A549 (cell line): ENCODE data around the gene KMO.

Source experiments
- EP300 ChIP-seq, 2 experiments: fragments of >200 bp; sonication (Bioruptor Twin); formaldehyde crosslinking; IDR thresholded peaks; 2 replicates in 1 of 2; 3 replicates in 1 of 2; pipeline ENCODE4 v1.6.1; 2016 to 2017
- POLR2A ChIP-seq: IDR thresholded peaks from 2 replicates; pipeline ENCODE4 v1.6.1; 2012; ENCODE audit warnings: mild to moderate bottlenecking, low read length
- RAD21 ChIP-seq, 2 experiments: fragments of >200 bp in 1 of 2; sonication (Bioruptor Twin) in 1 of 2; formaldehyde crosslinking in 1 of 2; IDR thresholded peaks in 1 of 2; conservative IDR thresholded peaks in 1 of 2; 2 replicates in 1 of 2; 3 replicates in 1 of 2; pipeline ENCODE4 v1.6.1; 2012 to 2018; ENCODE audit warnings: inconsistent platforms in 1 of 2
- SMC3 ChIP-seq: fragments of >200 bp; sonication (Bioruptor Twin); formaldehyde crosslinking; IDR thresholded peaks from 3 replicates; pipeline ENCODE4 v1.6.1; 2018; ENCODE audit warnings: inconsistent platforms
- TF ChIP-seq, protein P1 (sequence below): fragments of >200 bp; sonication (Bioruptor Twin); formaldehyde crosslinking; IDR thresholded peaks from 3 replicates; pipeline ENCODE4 v1.5.1; 2016

DNA sequence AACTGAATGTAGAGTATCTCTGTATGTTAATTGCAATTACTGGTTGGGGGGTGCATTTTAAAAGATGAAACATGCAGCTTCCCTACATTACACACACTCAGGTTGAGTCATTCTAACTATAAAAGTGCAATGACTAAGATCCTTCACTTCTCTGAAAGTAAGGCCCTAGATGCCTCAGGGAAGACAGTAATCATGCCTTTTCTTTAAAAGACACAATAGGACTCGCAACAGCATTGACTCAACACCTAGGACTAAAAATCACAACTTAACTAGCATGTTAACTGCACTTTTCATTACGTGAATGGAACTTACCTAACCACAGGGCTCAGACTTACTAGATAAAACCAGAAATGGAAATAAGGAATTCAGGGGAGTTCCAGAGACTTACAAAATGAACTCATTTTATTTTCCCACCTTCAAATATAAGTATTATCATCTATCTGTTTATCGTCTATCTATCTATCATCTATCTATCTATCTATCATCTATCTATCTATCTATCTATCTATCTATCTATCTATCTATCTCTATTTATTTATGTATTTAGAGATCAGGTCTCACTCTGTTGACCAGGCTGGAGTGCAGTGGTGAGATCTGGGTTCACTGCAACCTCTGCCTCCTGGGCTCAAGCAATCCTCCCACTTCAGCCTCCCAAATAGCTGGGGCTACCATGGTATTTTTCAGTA is 60.2 kb downstream of the KMO start:
- TF ChIP-seq RAD21 (conservative IDR thresholded peaks at IDR 0.05 in 1 of 2, IDR thresholded peaks at IDR 0.05 in 1 of 2) (no peak), POLR2A (no peak), EP300 (IDR thresholded peaks at IDR 0.05) (no peak), SMC3 (no peak)
- TF ChIP-seq, protein P1, sequence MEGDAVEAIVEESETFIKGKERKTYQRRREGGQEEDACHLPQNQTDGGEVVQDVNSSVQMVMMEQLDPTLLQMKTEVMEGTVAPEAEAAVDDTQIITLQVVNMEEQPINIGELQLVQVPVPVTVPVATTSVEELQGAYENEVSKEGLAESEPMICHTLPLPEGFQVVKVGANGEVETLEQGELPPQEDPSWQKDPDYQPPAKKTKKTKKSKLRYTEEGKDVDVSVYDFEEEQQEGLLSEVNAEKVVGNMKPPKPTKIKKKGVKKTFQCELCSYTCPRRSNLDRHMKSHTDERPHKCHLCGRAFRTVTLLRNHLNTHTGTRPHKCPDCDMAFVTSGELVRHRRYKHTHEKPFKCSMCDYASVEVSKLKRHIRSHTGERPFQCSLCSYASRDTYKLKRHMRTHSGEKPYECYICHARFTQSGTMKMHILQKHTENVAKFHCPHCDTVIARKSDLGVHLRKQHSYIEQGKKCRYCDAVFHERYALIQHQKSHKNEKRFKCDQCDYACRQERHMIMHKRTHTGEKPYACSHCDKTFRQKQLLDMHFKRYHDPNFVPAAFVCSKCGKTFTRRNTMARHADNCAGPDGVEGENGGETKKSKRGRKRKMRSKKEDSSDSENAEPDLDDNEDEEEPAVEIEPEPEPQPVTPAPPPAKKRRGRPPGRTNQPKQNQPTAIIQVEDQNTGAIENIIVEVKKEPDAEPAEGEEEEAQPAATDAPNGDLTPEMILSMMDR: no peak
